GM18873 (cell line): Measurements from ENCODE around the gene GPRIN2.
"Not testable (repeated sequence)": the region's sequence is repeated elsewhere in the genome, so short reads cannot be mapped to it uniquely, and the experiment has no call there.

ENCODE experiments used
- ATAC-seq: cut with Tn5 transposase; IDR thresholded peaks from one replicate; pipeline ENCODE4 v1.9.1; 2021; ENCODE audit warnings: mild to moderate bottlenecking, moderate library complexity, moderate number of reproducible peaks; ENCODE audit not compliant: unreplicated experiment, low FRiP score

Gene GPRIN2

GRCh38 chr10:46570655-46571054 is 14.2 kb upstream of the GPRIN2 start:
- not testable (repeated sequence) for ATAC-seq

DNA sequence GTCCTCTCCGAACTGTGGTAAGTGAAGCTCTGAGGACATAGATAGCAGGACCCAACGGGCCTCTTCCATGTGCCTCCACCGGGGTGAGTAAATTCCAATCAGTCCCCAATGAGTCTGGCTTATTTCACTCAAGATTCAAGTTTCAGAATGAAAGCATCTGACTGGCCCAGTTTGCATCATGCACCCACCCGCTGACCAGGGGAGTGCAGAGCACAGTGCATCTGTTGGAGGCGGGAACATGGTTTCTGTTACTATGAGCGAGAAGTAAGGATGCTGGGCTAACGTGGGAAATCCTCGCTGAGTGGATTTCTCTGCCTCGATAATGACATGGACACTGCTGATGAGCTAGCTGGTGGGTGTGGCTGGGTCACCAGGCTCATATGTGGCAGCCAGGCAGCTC is 10.7 kb upstream of the GPRIN2 start:
- ATAC-seq, result not testable (repeated sequence)

GRCh38 chr10:46565591-46566332 is 9.3 kb upstream of the GPRIN2 start:
- ATAC-seq, result not testable (repeated sequence)

DNA sequence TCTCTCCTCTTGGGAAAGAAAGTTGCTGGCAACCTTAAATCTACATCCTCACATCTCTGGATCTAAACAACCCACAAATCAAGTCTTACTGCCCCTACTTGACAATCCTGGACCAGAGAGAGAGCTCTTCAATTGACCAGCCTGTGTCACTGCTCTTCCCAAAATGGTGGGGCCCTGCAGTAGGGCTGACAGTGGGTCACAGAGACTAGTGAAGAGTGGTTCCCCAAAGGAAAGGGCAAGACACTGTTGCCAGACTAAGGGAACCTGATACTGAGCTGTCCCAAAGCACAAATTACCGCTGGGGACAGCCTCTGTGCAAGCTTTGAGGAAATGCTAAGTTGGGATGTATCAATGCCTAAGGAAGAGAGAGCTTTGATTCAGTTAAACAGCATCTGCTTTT is 4.5 kb upstream of the GPRIN2 start:
- ATAC-seq, result no peak

- no peak for ATAC-seq
These were observed 3.9 kb upstream of the GPRIN2 start for GRCh38 chr10:46560381-46560780.

- ATAC-seq, result no peak
These were observed 2.8 kb upstream of the GPRIN2 start for GRCh38 chr10:46559231-46559671.

- ATAC-seq, result no peak
These were observed 2.1 kb upstream of the GPRIN2 start for GRCh38 chr10:46558392-46559185.

DNA sequence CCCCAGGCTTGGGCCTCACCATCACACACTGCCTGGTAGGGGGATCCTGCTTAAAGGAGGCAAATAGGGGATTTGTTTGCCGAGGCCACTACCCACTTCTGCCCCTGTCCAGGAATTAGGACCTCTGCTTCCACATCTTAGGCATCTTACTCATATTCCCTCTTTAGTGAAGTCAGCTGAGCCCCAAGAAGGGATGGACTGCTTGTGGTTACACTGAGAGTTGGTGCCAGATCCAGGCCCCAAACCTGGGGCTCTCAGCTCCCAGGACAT is 1.6 kb upstream of the GPRIN2 start:
- ATAC-seq, result no peak

GRCh38 chr10:46557319-46558121 is 1.1 kb upstream of the GPRIN2 start:
- no peak for ATAC-seq

DNA sequence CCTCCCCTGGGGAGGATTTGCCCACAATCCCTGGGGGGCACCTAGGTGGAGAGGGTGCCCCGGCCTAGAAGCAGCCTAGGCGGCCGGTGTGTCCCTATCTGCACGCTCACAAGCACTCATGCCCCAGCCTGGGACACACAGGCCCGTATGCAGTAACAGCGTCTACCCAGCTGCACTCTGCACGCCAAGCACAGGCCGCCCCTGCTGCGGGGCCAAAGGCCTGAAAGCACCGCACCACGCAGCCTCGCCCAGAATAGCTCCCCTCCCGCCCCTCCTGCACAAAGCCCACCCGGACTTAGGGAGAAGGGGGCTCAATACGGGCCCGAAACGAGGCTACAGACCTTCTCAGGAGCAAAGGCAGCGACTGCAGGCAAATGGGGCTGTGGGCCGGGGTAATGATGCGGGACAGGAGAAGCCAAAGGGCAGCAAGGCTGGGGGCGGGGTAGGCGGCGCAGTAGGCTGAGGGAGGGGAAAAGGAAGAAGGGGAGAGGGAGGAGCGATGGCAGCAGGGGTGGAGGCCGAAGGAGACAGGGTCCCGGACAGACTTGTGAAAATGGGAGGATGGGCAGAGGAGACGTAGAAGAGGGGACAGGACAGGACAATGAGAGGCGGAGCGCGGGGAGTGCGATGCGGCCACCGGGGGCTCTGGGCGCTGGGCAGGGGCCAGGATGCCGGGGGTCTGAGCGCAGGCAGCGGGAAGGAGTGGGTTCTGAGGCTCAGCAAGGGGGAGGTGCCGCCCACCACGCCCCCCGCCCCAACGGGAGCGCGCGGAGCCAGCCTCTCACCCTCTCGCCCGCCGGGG is 544 bp downstream of the GPRIN2 start:
- no peak for ATAC-seq

DNA sequence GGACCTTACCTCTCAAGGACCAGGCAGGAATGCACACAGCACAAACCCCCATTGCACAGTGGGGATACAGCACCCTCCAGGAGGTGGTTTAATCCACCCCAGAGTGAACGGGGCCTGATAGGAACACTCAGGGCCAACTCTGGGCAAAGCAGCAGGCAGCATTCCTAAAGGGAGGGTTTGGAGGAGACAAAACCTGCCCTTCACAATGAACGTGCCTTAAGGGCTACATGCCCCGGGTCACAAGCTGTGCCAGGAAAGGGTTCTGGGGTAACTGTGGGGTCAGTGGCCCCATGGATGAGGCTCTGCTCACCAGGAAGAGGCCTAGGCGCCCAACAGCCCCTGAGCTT is 1.1 kb downstream of the GPRIN2 start:
- no peak for ATAC-seq

DNA sequence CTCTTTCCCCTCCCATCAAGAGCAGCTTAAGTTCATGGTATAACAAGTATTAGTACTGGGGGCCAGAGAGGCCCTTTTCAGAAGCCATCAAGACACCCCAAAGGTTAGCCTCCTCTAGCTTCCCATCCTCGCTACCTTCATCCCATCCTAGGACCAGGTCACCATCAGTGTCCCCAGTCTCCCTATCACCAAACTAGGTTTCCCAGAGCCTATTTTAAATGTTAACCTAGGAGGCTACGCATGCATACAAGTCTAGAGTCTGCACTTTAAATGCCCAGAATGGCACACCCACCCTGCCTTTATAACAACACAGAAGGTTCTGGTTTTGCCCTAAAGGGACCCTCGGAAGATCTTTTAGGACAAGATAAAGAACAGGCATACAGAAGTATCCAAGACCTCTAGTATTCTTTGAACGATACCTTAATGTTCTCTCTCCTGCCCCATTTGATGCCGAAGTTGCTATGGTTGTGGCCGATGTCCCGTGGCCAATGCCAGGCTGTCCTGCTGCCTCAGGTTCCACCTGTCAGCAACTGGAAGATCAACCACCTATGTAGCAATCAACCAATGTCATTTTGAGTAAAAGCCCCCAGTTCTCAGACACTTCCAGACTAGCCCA is 2.2 kb downstream of the GPRIN2 start:
- no peak for ATAC-seq

- no peak for ATAC-seq
These were observed 3.0 kb downstream of the GPRIN2 start for GRCh38 chr10:46553238-46554049.

DNA sequence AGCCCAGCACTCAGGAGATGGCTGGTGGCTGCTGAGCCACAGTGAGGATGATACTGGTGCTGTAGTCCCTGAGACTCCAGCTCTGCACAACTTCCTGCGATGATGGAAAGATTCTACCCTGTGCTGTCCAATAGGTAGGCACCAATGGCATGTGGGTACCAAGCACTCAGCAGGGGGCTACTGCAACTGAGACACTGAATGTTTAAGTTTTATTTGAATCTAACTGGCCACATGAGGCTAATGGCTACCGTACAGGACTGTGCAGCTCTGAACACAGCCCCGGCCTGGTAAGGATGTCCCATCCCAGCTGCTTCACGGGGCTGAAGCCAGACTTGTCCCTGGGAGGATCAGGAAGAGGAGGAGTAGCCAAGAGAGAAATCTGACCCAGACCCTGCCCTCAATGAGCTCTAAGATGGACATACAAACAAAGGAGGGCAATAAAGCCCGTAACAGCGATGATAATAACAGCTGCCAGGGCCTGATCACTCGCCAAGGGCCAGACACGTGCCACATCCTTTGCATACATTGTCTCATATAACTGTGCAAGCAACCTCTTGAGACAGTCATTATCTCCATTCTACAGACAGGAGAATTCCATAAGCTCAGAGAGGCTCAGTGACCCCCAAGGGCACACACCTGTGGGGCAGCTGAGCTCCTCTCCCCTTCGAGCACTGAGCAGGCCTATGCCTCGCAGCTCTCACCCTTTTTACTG is 3.8 kb downstream of the GPRIN2 start:
- ATAC-seq, result no peak

DNA sequence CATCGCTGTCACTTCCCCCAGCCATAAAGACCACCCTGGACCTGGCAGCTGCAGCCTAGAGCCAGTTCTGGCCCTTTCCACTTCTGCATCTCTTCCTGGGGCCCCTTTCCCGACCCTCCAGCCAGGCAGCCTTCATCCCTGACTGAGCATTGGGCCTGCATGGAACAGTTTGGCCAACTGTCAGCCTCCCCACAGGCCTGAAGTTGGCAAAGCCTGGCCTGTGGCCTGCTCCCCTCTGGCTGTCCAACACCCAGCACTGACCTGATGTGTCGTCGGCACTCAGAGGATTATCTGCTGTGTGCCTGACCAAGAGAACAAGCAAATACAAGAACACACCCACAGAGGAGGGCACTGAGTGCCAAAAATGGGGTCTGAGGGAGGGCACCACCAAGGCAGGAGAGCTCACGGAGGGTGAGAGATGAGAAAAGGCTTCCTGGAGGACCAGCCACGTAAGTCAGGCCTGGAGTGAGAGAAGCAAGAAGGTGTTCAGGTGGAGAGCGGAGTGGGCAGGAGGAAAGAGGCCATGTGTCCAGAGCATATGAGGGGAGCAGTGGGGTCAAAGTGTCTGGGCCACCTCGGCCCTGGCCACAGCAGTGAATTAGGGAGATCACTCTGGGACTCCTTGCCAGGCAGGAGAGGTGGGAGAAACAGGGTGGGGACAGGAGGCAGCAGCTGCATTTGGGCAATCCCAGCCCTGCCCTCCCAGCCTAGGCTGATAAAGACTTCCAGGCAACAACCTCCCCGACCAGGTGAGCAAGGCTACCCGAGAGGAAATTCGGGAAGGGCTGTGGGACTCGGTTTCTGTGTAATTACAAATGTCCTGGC is 4.5 kb downstream of the GPRIN2 start:
- ATAC-seq, result no peak

GRCh38 chr10:46550795-46551700 is 5.4 kb downstream of the GPRIN2 start:
- ATAC-seq, result no peak
